Activated gamma-delta T cell treated with Interleukin-2 at 50 U/mL for 16 hours (primary cell): ENCODE results near the gene CDC42SE2.

Experiments
- DNase-seq: peaks from one replicate; pipeline ENCODE4 v3.0.0-alpha.2; 2020

Gene CDC42SE2, protein sequence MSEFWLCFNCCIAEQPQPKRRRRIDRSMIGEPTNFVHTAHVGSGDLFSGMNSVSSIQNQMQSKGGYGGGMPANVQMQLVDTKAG

DNA sequence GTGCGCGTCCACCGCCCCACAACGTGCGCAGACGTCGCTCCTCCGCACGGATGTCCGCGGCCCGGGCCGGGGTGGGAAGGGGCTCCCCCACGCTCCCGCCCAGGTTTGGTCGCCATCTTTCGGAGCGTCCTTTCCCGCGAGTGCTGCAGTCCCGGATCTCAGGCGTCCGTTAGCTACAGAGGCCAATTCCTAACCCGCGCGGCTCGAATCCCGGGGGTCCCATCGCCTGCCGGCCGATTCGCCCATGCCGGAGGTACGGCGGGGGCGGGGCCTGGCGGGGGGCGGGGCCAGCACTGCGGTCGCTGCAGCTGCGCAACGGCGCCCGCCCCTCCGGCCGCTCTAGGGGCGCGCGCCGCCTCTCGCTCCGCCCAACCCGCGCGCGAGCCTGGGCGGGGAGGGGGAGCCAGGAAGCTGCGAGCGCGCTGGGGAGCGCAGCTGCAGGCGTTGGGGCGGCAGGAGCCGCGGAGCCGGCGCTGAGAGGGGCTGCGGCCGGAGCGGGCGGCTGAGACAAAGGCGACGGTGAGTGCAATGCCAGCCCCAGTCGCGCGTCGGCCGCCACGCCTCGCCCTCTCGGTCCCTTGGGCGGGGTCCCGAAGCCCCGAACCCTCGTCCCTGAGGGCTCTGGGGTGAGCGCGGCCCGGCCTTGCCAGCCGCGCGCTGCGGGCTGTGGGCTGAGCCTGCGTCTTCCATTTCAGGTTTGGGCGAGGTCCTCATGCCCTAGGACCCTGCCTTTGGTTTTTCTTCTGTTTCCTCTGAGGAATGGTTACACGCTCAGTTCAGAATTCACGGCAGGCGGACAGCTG lies at the start of gene CDC42SE2:
TSS of gene CDC42SE2 (plus strand) at position 406 of the 803 bp plus-strand sequence. CDS start 95,441 bp downstream, outside the sequence.
- DNase-seq, result peak; percentile 82

DNA sequence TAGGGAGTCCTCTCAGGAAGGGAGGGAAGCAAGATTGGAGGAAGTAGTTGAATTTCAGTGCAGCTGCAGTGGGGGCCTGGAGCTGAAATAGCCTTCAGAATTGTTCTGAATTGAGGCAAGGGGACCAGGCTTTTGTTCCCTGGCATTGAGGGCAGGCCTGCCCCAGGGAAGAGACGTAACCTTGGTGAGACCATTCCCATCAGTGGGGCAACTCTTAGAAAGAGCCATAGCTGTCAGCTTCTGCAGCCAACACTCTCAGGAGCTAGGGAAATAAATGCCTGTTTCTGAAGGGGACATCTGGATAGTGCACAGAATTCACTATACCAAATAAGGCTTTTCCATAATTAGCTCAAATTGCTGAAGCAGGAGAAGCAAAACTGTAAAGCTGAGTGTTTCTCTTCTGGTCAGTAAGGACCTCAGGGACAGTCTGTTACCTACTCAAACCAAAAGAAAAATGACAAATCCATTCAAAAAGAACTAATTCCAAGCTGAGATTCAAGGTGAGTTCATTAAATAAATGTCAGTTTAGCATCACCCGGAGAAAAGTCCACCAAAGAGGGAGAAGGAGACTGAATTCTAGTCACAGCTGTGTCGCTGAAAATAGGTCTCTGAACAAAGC lies 49.1 kb upstream of the CDC42SE2 start:
- no peak for DNase-seq

DNA sequence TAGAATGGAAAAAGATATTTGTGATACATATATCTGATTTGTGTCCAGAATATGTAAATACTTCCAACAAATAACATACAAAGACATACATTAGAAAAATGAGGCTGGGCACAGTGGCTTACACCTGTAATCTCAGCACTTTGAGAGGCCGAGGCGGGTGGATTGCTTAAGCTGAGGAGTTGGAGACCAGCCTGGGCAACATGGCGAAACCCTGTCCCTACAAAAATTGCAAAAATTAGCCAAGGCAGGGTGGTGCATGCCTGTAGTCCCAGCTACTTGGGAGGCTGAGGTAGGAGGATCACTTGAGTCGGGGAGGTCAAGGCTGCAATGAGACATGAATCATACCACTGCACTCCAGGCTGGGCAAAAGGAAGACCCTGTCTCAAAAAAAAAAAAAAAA lies 46.1 kb upstream of the CDC42SE2 start:
- DNase-seq, result no peak

DNA sequence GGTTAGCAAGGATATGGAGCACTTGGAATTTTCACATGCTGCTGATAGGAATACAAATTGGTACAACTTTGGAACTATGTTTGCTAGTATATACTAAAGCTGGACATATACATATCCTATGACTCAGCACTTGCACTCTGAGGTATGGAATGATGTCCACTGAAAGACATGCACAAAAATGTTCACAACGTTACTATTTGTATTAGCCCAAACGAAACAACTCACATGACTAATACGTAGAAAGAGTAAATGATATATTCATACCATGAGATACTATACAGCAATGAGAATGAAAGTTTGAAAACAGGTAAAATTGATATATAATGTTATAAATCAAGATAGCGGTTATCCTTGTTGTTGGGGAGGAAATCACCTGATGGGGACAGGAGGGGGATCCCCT lies 45.5 kb upstream of the CDC42SE2 start:
- DNase-seq, result no peak

DNA sequence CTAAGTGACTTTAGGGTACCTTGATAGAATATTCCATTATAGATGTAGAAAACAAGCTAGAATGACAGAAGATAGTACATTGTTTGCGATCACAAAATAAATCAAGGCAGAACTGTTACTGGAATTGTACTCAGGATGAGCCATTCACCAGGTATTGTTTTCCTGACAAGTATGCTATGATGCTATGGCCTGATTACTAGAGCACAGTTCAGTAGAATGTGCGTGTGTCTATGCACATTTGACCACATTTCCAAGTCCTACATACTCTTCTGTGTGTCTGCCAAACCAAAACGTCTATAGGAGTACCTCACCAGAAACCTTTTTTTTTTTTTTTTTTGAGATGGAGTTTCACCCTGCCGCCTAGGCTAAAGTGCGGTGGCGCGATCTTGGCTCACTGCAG lies 43.3 kb upstream of the CDC42SE2 start:
- DNase-seq, result no peak

DNA sequence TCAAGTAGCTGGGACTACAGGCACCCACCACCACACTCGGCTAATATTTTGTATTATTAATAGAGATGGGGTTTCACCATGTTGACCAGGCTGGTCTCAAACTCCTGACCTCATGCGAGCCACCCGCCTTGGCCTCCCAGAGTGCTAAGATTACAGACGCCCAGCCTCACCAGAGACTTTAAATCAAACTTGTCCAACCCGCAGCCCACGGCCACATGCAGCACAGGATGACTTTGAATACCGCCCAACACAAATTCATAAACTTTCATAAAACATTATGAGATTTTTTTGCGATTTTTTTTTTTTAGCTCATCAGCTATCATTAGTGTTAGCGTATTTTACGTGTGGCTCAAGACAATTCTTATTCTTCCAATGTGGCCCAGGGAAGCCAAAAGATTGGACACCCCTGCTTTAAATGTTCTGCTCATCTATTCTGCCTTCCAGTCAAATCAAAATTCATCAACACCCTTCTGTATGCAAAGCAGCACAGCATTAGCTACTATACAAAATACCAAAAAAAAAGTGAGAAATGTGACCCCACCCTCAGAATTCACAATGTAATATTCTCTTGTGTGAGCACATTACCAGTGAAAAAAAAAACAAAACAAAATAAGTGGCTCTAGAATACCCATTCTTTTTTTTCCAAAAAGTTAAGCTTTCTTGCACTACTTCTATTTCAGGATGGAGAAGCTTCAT lies 42.7 kb upstream of the CDC42SE2 start:
- no peak for DNase-seq

DNA sequence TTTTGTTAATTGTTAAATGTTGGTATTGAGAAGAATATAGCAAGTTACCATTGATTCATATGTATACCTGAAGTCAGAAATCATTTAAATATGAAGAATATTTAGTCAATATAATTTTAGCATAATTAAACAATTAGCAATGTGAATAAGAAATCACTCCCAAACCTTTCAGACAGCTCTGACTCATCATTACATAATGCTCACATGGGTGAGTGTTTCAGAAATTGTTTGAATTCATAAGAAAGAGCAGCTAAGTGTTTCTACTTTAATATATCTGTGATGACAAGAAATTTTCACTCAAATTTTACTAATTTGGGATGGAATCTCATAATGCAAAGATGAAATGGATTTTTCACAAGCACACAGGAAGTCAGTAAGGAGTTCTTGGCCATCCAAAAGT lies 42.0 kb upstream of the CDC42SE2 start:
- DNase-seq, result no peak

DNA sequence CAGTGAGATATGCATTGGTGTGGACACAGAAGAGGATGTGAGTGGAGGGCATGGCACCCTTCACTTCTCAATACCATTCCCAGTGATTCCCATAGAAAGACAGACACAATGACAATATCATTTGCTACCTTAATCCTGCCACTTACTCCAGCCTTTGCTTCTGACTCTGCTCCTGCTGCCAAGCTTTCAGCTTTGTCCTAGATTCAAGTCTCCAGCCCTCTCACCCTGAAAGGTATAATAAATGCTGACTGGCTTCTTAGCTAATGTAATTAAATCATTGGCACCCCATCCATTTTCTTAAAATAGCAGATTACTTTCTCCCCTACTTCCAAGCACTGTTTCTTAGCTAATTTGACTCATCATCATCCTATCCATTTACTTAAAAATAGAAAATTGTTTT lies 41.1 kb upstream of the CDC42SE2 start:
- no peak for DNase-seq

DNA sequence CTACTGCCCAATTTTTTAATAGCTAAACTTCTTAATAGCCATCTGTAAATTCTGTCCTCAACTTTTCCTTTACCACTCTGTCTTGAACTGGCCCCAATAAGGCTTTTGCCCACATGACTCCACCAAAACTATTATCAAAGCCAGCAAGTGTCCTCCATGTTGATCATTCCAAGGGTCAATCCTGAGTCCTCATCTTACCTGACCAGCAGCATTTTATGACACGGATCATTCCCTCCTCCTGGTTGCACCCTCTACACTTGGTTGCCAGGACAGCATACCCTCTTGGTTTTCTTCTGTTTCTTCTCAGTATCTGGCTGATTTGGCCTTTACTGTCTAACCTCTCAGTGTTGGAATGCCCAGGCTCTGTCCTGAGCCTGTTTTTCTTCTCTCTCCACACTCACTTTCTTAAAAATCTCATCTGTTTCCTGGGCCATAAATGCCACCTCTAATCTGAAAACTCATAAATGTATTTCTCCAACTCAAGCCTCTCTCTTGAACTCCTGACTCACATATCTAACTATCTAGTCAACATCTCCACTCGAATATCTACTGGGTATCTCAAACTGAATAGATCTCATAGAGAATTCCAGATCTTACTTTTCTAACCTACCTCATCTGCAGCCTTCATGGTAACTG lies 40.0 kb upstream of the CDC42SE2 start:
- no peak for DNase-seq

DNA sequence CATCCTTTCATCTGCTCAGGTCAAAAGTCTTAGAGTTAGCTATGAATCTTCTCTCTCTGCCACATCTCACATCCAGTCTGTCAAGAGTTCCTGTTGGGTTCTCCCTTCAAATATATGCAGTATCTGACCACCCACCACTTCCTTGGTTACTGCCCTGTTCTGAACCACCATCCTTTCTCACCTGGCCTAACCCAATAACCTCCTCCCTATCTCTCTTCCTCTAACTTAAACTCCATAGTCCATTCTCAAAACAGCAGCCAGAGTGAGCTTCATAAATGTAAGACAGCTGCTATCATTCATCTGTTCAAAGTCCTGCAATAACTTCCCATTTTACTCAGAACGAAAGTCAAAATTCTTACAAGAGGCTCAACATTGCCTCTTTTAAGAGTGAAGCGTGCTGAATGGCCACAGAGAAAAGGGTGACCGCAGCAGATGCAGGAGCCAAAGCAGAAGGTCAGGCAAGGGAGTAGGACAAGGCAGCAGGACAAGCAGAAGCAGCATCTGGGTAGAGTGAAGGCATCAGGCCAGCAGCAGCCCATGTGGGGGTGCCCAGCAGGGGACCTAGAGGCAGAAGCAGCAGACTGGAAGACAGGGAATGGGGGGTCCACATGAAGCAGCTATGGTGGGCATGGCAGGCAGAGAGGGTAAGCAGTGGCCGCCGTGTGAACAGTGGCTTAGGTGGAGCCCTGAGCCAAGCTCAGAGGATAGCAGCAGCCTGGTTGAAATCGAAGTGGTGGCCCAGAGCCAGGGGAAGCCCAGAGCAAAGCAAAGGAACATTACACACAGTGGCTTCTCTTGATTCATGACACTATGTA lies 39.3 kb upstream of the CDC42SE2 start:
- DNase-seq, result no peak

DNA sequence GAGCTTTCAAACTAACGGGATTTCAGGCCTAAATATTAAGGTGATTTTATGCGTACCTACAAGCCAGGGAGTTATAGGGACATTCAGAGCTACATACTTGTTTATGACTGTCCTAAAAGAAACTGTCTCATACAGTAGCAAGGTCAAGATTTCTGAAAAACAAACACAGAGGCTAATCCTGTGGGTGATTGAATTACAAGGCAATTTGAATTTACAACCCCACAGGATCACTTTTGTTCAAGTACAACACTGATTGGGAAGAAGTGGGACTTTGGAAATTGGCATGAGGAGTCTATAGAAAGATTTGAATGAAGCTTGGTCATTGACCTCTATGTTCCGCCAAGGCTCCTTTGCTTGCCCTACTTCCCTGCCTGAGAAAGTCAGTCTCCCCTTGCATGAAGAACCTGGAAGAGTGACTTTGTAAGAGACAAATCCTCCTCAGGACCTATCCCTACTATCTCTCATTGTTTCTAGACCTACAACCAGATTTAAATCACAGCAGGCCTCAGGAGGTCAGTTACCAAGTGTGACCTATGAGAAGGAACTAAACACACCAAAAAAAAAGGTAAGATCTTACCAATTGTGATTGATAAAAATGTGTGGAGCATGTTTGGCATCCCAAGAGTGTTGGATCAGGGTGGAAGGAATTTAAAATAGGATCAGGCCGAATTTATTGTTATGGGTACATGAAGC lies 38.4 kb upstream of the CDC42SE2 start:
- no peak for DNase-seq

DNA sequence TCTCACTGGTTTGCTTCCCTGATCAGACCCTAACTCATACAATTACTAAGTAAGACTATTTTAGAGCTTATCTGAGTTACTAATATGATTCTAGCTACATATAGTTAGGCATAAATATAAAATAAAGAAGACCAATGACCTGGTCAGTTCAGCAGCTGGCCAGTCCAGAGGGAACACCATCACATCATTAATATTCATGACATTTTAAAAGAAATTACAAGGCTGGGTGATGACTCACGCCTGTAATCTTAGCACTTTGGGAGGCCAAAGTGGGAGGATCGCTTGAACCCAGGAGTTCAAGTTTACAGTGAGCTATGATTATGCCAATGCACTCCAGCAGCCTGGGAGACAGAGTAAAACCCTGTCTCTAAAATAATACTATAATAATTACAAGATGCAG lies 37.0 kb upstream of the CDC42SE2 start:
- DNase-seq, result no peak

DNA sequence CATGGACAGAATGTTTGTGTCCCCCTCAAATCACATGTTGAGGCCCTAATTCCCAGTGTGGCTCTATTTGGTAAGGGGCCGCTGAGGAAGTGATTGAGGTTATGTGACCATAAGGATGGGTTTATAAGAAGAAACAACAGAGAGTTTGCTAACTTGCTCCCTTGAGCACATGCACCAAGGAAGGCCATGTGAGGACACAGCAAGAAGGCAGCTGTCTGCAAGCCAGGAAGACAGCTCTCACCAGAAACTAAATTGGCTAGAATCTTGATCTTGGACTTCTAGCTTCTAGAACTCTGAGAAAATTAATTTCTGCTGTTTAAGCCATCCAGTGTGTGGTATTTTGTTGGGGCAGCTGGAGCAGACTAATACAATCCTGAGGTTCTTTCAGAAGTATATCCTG lies 35.2 kb upstream of the CDC42SE2 start:
- DNase-seq, result no peak

DNA sequence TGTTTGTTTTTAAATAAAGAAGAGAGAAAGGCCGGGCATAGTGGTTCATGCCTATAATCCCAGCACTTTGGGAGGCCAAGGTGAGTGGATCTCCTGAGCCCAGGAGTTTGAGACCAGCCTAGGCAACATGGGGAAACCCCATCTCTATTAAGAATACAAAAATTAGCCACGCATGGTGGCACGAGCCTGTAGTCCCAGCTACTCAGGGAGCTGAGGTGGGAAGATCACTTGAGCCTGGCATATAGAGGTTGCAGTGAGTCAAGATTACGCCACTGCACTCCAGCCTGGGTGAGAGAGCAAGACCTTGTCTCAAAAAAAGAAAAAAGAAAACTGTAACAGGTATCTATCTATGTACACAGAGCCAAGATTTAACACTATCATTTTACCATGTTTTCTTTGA lies 34.2 kb upstream of the CDC42SE2 start:
- DNase-seq, result no peak

DNA sequence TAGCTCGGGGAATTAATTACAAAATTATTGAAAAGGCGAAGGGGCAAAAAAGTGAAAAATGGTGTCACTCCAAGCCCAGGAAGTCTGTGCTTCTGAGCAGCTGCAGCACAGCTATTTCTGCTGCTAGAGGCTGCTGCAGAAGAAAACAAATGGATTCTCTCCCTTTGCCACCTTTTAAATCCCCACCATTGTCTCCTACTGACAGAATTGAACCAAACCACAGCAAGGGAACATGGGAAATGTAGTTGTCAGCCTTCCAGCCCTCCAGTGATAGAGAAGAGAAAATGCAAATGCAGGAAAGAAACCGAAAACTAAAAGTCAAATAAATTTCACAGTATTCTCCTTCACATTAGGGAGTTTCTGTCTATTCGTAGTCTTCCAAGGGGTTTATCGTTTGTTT lies 33.4 kb upstream of the CDC42SE2 start:
- DNase-seq, result no peak

DNA sequence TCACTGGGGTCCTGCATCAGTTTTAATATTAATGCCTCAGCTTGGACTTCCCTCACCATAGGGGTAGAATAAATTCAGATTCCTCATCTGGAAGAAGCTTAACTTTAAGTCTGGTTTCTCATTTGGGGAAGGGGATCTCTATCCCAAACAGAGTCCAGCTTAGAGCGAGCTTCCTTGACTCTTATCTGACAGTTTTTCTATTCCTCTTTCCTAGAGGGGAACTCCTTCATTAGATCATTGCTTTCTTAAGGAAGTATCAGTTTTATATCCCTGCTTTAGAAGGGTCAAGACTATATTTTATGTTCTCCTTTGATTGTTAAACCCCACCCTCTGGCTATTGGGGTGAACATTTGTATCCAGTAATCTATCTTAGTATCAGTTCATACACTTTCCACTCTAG lies 24.2 kb upstream of the CDC42SE2 start:
- no peak for DNase-seq

DNA sequence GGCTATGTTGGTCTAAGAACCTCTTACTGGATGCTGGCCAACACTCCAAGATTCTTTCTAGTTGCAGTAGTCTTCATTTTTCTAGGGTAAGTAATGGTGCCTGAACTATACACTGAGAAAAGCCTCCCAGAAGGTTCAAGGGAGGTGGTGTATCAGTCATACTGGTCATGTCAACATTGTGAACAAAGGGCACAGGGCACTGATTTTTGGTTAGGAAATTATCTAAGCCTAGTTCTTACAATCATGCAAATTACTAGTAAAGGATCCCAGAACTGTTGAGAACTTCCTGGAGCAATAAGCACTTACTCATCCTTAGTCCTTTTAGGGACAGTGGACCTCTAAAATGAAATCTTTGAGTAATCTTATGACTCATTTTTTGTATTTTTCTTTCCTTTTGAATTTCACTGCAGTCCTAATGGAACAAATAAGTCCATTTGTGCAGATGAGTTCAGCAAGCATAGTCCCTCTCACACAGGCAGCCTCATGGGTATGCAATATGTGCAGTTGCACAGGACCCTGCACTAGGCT lies 21.1 kb upstream of the CDC42SE2 start:
- DNase-seq, result no peak

DNA sequence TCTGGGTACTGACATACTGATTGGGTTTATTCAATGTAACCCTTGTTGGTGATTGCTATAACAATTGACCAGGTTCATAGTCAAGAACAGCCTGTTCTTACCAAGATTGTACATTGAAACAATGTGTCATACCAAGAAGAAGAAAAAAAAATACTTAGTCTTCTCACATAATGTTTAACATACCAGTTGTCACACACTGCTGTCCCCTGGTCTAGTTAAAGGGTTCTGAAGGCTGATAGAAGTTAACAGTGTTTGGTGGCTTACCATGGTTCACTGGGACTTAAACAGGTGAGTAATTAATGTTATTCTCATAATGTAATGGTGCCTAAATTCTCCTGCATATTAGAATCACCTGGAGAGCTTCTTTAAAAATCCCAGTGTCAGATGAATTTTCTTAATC lies 18.5 kb upstream of the CDC42SE2 start:
- no peak for DNase-seq

DNA sequence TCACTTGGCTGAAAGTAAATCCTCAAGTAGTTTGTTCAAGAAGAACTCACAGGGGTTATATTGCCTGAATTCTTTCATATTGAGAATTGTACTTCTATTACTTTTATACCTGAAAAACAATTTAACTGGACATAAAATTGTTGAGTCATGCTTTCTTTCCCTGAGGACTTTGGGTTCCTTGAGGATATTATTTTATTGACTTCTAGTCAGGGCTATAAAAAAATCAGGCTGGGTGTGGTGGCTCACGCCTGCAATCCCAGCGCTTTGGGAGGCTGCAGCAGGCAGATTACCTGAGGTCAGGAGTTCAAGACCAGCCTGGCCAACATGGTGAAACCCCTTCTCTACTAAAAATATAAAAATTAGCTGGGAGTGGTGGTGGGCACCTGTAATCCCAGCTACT lies 17.9 kb upstream of the CDC42SE2 start:
- DNase-seq, result no peak

DNA sequence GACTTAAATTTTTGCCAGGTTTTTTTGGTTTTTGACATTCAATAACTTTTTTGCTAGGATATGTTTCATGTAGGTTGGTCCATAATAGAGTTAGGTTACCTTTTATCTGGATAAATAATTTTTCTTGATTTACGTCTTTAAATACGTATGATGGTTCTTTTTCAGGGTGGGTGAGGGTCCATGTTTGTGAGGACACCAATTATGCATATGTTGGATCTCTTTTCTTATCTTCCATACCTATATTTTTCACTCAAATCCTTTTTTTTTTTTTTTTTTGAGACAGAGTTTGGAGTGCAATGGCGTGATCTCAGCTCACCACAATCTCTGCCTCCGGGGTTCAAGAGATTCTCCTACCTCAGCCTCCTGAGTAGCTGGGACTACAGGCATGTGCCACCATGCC lies 17.3 kb upstream of the CDC42SE2 start:
- DNase-seq, result no peak

DNA sequence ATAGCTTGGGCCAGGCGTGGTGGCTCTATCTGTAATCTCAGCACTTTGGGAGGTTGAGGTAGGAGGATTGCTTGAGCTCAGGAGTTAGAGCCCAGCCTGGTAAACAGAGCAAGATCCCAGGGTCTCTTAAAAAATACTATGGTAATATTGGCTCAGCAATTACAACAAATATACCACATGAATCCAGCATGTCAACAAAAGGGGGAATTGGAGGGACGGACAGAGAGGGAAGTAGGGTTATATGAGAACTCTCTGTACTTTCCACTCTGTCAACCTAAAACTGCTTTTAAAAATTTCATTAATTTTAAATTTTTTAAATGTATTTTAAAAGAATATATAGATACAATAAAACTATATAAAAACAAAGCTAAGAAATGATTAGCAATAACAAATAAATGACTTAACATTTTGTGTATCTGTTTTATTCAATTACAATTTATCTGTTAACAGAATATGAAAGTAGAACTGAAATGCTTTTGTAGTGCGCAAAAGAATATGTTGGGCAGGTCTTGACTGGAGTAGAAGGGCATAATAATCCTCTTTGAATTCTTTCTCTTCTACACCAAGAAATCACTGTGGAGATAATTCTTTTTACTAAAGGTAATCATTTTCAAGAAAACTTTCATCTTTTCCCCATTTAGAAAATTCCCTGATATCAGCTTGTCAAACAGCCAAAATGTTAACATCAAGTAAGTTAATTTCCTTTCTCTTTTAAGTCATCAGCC lies 12.9 kb upstream of the CDC42SE2 start:
- DNase-seq, result no peak
